Measurements from ENCODE around the gene RAB3GAP1. TPM values are rescaled to one million over a fixed set of nuclear protein-coding genes. Genes with fewer than 3 reads are reported as not detected.

RAB3GAP1 gene
- total RNA-seq, 2 experiments from 2014 or later = 40.2 to 63.6 TPM

DNA sequence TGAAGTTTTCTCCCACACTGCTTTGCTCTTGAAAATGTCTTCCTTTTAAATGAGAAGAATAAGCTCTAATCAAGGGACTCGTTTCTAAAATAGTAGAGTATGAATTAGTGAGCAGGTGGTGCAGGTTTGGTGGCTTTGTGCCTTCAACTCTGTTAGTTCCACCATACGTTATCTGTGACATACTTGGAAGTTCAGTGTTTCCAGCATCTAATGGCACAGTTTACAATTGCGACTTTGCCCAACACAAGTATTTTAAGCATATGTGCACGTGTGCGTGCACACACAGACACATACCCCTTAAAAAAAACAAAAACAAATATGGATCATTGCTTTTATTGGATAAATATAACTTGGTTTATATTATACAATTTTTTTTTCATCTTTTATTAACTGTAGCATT is 111.8 kb downstream of the RAB3GAP1 start:
- H3K36me3 ChIP-seq (ENCODE audit: insufficient read depth, low read length) = peaks cover 79% of the 10 kb centered on the region
- BruUV-seq (replicated peaks) = no TSS peak

DNA sequence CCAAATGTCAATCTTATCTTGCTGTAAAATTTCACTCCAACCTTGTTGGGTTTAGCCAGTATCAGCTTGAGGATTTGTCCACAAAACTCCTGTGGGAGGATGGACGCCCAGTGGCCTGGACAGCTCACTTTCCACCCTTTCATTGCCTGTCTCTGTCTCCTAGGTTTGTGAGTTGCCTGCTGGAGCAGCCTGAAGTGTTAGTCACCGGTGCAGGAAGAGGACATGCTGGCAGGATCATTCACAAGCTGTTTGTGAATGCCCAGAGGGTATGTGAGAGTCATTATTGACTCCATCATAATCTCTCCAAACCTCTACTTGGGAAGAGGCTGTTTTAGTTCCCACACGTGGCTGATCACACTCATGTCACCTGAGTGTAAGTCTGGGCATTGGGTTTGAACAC is 112.3 kb downstream of the RAB3GAP1 start:
- Histone ChIP-seq H3K79me2 (ENCODE audit: insufficient read depth, low read depth, low read length) (no peaks in the 10 kb centered on the region), H2AFZ (ENCODE audit: low read length) (no peak overlapping the region), H3K27ac (ENCODE audit: low read depth, low read length, poor library complexity, severe bottlenecking) (no peak overlapping the region), H3K9me2 (ENCODE audit: insufficient read depth, low read length) (no peaks in the 10 kb centered on the region), H4K20me1 (ENCODE audit: insufficient read depth, low read length) (no peaks in the 10 kb centered on the region), H3K9me3 (ENCODE audit: low read length) (no peaks in the 10 kb centered on the region), H3K36me3 (ENCODE audit: insufficient read depth, low read length) (peaks cover 79% of the 10 kb centered on the region), H3K4me3 (ENCODE audit: low read depth, low read length, poor library complexity, severe bottlenecking) (no peak overlapping the region), H3K4me1 (ENCODE audit: insufficient read depth, low read length, poor library complexity, severe bottlenecking) (peaks cover 10% of the 10 kb centered on the region), H3K4me2 (ENCODE audit: low read length) (no peak overlapping the region)
- no peak for DNase-seq (ENCODE audit: low spot score)
- no TSS peak for BruUV-seq (replicated peaks)
- CTCF ChIA-PET (ENCODE audit: unreplicated experiment) = no interaction called here
- TF ChIP-seq, protein P1, sequence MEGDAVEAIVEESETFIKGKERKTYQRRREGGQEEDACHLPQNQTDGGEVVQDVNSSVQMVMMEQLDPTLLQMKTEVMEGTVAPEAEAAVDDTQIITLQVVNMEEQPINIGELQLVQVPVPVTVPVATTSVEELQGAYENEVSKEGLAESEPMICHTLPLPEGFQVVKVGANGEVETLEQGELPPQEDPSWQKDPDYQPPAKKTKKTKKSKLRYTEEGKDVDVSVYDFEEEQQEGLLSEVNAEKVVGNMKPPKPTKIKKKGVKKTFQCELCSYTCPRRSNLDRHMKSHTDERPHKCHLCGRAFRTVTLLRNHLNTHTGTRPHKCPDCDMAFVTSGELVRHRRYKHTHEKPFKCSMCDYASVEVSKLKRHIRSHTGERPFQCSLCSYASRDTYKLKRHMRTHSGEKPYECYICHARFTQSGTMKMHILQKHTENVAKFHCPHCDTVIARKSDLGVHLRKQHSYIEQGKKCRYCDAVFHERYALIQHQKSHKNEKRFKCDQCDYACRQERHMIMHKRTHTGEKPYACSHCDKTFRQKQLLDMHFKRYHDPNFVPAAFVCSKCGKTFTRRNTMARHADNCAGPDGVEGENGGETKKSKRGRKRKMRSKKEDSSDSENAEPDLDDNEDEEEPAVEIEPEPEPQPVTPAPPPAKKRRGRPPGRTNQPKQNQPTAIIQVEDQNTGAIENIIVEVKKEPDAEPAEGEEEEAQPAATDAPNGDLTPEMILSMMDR (conservative IDR thresholded peaks at IDR 0.05; ENCODE audit: low read length) = no peak
- no peak for TF ChIP-seq EZH2phosphoT487 (IDR thresholded peaks at IDR 0.05; ENCODE audit: borderline replicate concordance, low read depth, low read length)
- POLR2A ChIA-PET = interaction anchor here (0.6 to 1.6 kb wide), 2 partner anchors 53 to 158 kb away, joined by 3 read pairs; no protein-coding TSS in a partner anchor
- intact Hi-C loops (cut with micrococcal nuclease; ENCODE audit: unreplicated experiment) = no loop called here

More for the DNA sequence above, 111.8 kb downstream of the RAB3GAP1 start:
- Histone ChIP-seq H3K9me2 (ENCODE audit: insufficient read depth, low read length) (no peaks in the 10 kb centered on the region), H4K20me1 (ENCODE audit: insufficient read depth, low read length) (no peaks in the 10 kb centered on the region), H3K9me3 (ENCODE audit: low read length) (no peaks in the 10 kb centered on the region), H3K79me2 (ENCODE audit: insufficient read depth, low read depth, low read length) (no peaks in the 10 kb centered on the region), H3K4me1 (ENCODE audit: insufficient read depth, low read length, poor library complexity, severe bottlenecking) (peaks cover 10% of the 10 kb centered on the region), H2AFZ (ENCODE audit: low read length) (no peak overlapping the region), H3K4me2 (ENCODE audit: low read length) (no peak overlapping the region), H3K4me3 (ENCODE audit: low read depth, low read length, poor library complexity, severe bottlenecking) (no peak overlapping the region), H3K27ac (ENCODE audit: low read depth, low read length, poor library complexity, severe bottlenecking) (no peak overlapping the region)
- POLR2A ChIA-PET = interaction anchor here (0.6 to 1.6 kb wide), 2 partner anchors 52 to 158 kb away, joined by 3 read pairs; no protein-coding TSS in a partner anchor
- CTCF ChIA-PET (ENCODE audit: unreplicated experiment) = no interaction called here
- no peak for DNase-seq (ENCODE audit: low spot score)
- intact Hi-C loops (cut with micrococcal nuclease; ENCODE audit: unreplicated experiment) = no loop called here
- no peak for TF ChIP-seq EZH2phosphoT487 (IDR thresholded peaks at IDR 0.05; ENCODE audit: borderline replicate concordance, low read depth, low read length)
- TF ChIP-seq, protein P1 (conservative IDR thresholded peaks at IDR 0.05; ENCODE audit: low read length) = no peak

DNA sequence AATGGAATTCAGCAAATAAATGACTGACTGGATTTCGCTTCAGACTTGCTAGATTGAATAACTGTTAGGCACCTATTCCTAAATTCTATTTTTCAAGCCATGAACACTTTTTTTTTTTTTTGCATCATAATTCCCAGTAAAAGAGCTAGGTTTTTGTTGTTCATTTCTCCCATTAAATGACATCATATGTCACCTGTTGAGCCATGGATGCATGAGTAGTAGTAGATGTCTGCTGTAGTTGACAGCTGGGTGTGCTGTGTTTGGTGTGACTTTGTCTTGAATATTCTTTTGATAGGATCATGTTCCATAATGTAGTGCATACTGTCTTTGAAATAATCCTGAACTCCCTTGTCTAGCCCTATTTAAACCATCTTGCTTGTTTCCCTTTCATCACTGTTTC is 115.2 kb downstream of the RAB3GAP1 start:
- Histone ChIP-seq H3K27ac (ENCODE audit: low read depth, low read length, poor library complexity, severe bottlenecking) (no peak overlapping the region), H4K20me1 (ENCODE audit: insufficient read depth, low read length) (no peaks in the 10 kb centered on the region), H3K4me2 (ENCODE audit: low read length) (no peak overlapping the region), H3K79me2 (ENCODE audit: insufficient read depth, low read depth, low read length) (no peaks in the 10 kb centered on the region), H2AFZ (ENCODE audit: low read length) (no peak overlapping the region), H3K9me2 (ENCODE audit: insufficient read depth, low read length) (no peaks in the 10 kb centered on the region), H3K9me3 (ENCODE audit: low read length) (no peaks in the 10 kb centered on the region), H3K36me3 (ENCODE audit: insufficient read depth, low read length) (peaks cover 92% of the 10 kb centered on the region), H3K4me3 (ENCODE audit: low read depth, low read length, poor library complexity, severe bottlenecking) (no peak overlapping the region), H3K4me1 (ENCODE audit: insufficient read depth, low read length, poor library complexity, severe bottlenecking) (peaks cover 10% of the 10 kb centered on the region)
- ChIA-PET POLR2A (interaction anchor here (0.6 to 1.0 kb wide), 5 partner anchors 22 to 1299 kb away, joined by 3 to 5 read pairs (median 3); no protein-coding TSS in a partner anchor), CTCF (ENCODE audit: unreplicated experiment) (no interaction called here)
- no peak for DNase-seq (ENCODE audit: low spot score)
- intact Hi-C loops (cut with micrococcal nuclease; ENCODE audit: unreplicated experiment) = no loop called here
- no peak for TF ChIP-seq EZH2phosphoT487 (IDR thresholded peaks at IDR 0.05; ENCODE audit: borderline replicate concordance, low read depth, low read length)
- TF ChIP-seq, protein P1 (conservative IDR thresholded peaks at IDR 0.05; ENCODE audit: low read length) = no peak
- no TSS peak for BruUV-seq (replicated peaks)
